NCI-H2196 (cell line): Measurements from ENCODE around the gene AOC3.
"Not testable (repeated sequence)": the region's sequence is repeated elsewhere in the genome, so short reads cannot be mapped to it uniquely, and the experiment has no call there.

ENCODE experiments used
- DNase-seq: peaks from one replicate; lab custom pipeline; 2025; ENCODE audit not compliant: unreplicated experiment; lab: John Stamatoyannopoulos, UW

The AOC3 gene

GRCh38 chr17:42866216-42866615, 15.2 kb downstream of the AOC3 start:
- DNase-seq, result no peak

DNA sequence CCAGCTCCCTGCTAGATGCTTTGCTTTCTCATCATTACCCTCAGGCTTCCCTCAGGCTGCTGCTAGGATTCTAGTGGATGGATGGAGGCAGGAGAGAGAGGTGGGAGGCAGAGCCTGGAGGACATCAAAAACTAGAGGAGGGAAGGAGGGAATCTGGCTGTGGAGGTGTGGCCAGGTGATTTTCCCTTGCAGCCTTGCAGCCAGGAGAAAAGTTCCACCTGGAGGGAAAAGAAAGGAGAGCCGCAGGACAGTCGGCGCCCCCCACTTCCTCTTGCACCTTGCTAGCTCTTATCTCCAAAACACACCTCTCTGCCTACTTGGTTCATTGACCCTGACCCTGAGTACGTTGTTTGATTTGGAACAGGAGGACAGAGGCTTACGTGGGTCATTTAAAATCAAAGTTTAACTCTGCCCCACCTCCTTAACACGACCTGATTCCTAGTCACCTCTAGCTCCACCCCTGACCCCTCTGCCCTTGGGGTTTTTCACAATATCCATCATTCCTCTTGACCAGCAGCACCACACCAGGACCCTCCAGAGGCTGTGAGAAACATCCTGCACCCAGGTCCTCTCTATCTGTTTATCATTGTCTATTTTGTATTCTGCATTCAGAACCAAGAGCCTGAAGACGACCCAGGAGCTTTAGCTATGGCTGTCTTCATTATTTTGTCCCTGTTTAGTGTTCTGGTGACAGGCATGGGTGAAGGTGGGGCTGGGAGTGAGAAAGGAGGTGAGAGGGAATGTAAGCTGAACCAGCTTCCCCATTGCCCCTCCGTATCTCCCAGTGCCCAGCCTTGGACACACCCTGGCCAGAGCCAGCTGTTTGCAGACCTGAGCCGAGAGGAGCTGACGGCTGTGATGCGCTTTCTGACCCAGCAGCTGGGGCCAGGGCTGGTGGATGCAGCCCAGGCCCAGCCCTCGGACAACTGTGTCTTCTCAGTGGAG, 15.9 kb downstream of the AOC3 start:
- DNase-seq, result no peak

- DNase-seq, result not testable (repeated sequence)
Measured at GRCh38 chr17:42867694-42868261, 16.8 kb downstream of the AOC3 start.

DNA sequence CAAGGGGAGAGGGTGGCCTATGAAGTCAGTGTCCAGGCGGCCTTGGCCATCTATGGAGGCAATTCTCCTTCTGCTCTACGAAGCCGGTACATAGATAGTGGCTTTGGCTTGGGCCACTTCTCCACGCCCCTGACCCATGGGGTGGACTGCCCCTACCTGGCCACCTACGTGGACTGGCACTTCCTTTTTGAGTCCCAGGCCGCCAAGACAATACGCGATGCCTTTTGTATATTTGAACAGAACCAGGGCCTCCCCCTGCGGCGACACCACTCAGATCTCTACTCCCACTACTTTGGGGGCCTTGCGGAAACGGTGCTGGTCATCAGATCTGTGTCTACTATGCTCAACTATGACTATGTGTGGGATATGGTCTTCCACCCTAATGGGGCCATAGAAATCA, 17.3 kb downstream of the AOC3 start:
- DNase-seq, result no peak

DNA sequence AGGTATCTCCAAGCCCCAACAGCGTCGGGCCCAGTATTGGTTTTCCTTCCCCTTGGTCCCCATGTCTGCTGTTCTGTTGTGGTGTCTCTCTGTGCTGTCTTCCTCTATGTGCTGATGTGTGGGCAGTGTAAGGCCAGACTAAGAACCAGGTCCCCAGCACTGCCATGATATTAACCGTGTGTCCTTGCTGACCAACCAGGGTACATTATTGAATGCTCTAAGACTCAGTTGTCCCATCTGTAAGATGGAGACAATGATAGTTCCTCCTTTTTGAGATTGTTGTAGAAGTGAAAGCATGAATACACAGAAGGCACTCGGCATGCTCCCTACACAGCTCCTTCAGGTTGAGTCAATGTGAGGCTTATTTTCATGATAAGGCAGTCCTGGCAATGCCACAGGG, 20.6 kb downstream of the AOC3 start:
- no peak for DNase-seq

- DNase-seq, result no peak
Measured at GRCh38 chr17:42872251-42872965, 21.4 kb downstream of the AOC3 start.

DNA sequence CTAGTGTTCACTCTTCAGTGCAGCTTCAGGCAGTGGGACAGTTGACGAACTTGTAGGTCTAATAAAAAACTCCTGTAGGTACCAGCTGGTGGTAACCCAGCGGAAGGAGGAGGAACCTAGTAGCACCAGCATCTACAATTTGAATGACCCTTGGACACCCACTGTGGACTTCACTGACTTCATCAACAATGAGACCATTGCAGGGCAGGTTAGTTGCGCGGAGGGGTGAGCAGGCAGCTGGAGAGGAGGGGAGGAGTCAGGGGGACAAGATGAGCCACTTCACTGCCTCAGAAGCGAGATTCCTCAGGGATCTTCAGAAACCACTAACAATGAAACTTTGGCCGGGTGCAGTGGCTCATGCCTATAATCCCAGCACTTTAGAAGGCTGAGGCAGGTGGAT, 22.3 kb downstream of the AOC3 start:
- DNase-seq, result no peak

DNA sequence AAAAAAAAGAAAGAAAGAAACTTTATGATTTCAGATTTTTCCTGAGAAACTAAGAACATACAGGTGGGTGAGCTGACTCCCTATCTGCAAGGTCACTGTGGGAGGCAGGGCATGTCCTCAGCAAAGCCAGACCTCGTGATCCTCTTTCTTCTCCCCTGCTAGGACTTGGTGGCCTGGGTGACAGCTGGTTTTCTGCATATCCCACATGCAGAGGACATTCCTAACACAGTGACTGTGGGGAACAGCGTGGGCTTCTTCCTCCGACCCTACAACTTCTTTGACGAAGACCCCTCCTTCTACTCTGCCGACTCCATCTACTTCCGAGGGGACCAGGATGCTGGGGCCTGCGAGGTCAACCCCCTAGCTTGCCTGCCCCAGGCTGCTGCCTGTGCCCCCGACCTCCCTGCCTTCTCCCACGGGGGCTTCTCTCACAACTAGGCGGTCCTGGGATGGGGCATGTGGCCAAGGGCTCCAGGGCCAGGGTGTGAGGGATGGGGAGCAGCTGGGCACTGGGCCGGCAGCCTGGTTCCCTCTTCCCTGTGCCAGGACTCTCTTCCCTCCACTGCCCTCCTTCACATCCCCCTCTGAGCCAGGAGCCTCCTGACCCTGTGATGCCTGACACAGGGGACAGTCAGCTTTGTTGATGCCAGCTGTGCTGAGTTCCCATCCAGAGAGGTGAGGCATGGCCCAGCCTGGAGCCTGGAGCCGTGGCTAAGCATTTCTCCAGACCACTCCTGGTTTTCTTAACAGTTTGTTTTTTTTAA, 23.1 kb downstream of the AOC3 start:
- not testable (repeated sequence) for DNase-seq

DNA sequence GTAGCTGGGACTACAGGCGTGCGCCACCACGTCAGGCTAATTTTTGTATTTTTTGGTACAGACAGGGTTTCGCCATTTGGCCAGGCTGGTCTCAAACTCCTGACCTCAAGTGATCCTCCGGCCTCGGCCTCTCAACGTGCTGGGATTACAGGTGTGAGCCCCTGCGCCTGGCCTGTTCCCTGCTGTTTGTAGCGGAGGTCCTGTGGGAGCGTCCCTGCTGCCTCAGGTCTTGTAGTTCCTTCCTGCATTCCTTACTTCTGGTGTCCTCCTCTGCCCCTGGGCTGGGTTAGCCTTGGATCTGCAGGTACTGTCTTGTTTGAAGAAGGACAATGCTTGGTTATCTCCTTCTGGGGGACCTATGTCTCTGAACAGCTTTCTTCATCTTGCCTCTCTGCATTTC, 26.0 kb downstream of the AOC3 start:
- no peak for DNase-seq

DNA sequence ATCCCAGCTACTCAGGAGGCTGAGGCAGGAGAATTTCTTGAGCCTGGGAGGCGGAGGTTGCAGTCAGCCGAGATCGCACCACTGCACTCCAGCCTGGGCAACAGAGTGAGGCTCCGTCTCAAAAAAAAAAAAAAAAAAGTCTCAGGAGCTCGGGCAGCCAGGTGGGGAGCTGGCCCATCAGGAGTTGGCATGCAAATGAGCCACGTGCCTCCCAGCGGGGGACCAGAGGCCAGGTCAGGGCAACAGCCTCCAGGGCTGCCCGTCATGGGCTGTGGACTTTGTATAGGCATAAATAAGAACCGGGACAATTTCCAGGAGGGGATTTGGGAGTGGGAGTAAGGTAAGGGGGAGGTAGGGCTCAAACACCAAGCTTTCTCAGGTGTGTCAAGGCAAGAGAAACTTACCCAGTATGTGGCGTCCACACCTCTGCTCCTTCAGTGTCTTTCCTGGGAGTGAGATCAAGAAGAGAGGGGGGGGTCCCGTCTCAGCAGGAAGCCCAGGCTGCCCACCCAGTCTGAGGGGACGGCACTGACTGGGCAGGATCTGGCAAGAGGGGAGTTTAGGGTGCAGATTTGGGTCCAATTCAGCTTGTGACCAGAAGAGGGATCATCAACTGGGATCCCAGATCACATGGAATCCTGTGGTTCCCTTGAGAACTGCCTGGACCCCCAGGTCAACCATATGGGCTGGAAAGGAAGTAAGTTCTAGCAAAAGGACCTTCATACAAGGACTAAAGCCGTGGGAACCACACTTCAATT, 27.3 kb downstream of the AOC3 start:
- DNase-seq, result no peak

GRCh38 chr17:42878924-42879595, 28.1 kb downstream of the AOC3 start:
- DNase-seq, result no peak

GRCh38 chr17:42879596-42879985, 28.6 kb downstream of the AOC3 start:
- DNase-seq, result no peak

- DNase-seq, result no peak
Measured at GRCh38 chr17:42880776-42881310, 29.8 kb downstream of the AOC3 start.

DNA sequence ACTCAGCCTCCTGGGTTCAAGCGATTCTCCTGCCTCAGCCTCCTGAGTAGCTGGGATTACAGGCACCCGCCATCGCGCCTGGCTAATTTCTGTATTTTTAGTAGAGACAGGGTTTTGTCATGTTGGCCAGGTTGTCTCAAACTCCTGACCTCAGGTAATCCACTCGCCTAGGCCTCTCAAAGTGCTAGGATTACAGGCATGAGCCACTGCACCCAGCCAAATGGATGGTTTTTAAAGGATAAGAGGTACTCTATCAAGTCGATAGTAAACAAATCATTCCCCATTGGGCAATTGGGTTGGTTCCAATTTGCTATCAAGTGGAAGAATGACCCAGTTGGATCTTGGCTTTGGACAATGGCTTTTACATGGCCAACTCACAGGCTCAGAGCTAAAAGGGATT, 30.7 kb downstream of the AOC3 start:
- DNase-seq, result peak; percentile 5

DNA sequence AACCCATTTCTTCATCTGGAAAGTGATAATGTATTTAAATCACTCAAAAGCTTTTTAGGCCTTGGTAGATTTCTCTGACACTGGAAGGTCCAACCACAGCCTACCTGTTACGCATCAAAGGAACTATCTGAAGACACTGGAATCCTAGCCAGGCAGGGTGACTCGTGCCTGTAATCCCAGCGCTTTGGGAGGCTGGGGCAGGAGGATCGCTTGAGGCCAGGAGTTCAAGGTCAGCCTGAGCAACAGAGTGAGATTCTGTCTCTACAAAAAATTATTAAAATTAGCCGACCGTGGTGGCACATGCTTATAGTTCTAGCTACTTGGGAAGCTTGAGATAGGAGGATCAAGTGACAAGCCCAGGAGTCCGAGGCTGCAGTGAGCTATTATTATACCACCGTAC, 31.2 kb downstream of the AOC3 start:
- no peak for DNase-seq

- DNase-seq, result no peak
Measured at GRCh38 chr17:42883802-42884558, 33.0 kb downstream of the AOC3 start.

GRCh38 chr17:42885806-42886205, 34.8 kb downstream of the AOC3 start:
- not testable (repeated sequence) for DNase-seq

GRCh38 chr17:42886283-42887176, 35.5 kb downstream of the AOC3 start:
- no peak for DNase-seq
